SKM-1 (cell line): ENCODE measurements around the gene CYB5R3.
"Not testable (repeated sequence)": the region's sequence is repeated elsewhere in the genome, so short reads cannot be mapped to it uniquely, and the experiment has no call there.

Experiments used
- DNase-seq: peaks from one replicate; lab custom pipeline; 2025; ENCODE audit not compliant: unreplicated experiment; lab: John Stamatoyannopoulos, UW

The CYB5R3 gene

GRCh38 chr22:42575996-42576574 lies 73.1 kb downstream of the CYB5R3 start:
- DNase-seq, result not testable (repeated sequence)

GRCh38 chr22:42574468-42574867 lies 74.7 kb downstream of the CYB5R3 start:
- not testable (repeated sequence) for DNase-seq

- DNase-seq, result not testable (repeated sequence)
Measured at GRCh38 chr22:42574046-42574445, 75.1 kb downstream of the CYB5R3 start.

- not testable (repeated sequence) for DNase-seq
Measured at GRCh38 chr22:42571068-42571467, 78.1 kb downstream of the CYB5R3 start.

GRCh38 chr22:42570580-42570979 lies 78.6 kb downstream of the CYB5R3 start:
- not testable (repeated sequence) for DNase-seq

GRCh38 chr22:42567950-42568349 lies 81.2 kb downstream of the CYB5R3 start:
- not testable (repeated sequence) for DNase-seq
